Ishikawa (cell line): ENCODE results near the gene GPX4.

ENCODE experiments used
- CEBPB ChIP-seq: IDR thresholded peaks from 2 replicates; pipeline ENCODE4 v1.6.1; 2012
- CREB1 ChIP-seq: IDR thresholded peaks from 2 replicates; pipeline ENCODE4 v1.6.1; 2012; ENCODE audit warnings: low read depth
- EGR1 ChIP-seq: IDR thresholded peaks from 2 replicates; pipeline ENCODE4 v1.6.1; 2012
- EP300 ChIP-seq: IDR thresholded peaks from 2 replicates; pipeline ENCODE4 v1.6.1; 2012; ENCODE audit warnings: borderline replicate concordance
- FOXM1 ChIP-seq: IDR thresholded peaks from 2 replicates; pipeline ENCODE4 v1.6.1; 2012; ENCODE audit warnings: low read depth, borderline replicate concordance
- NFIC ChIP-seq: IDR thresholded peaks from 2 replicates; pipeline ENCODE4 v1.6.1; 2012
- RAD21 ChIP-seq: IDR thresholded peaks from 2 replicates; pipeline ENCODE4 v1.6.1; 2012; ENCODE audit warnings: low read depth
- TAF1 ChIP-seq: IDR thresholded peaks from 2 replicates; pipeline ENCODE4 v1.6.1; 2012; ENCODE audit warnings: low read depth, mild to moderate bottlenecking
- TCF12 ChIP-seq: IDR thresholded peaks from 2 replicates; pipeline ENCODE4 v1.6.1; 2012; ENCODE audit warnings: low read depth
- TEAD4 ChIP-seq: IDR thresholded peaks from 2 replicates; pipeline ENCODE4 v1.6.1; 2012
- YY1 ChIP-seq: IDR thresholded peaks from 2 replicates; pipeline ENCODE4 v1.6.1; 2012; ENCODE audit warnings: low read depth
- ZBTB7A ChIP-seq: IDR thresholded peaks from 2 replicates; pipeline ENCODE4 v1.6.1; 2012; ENCODE audit warnings: low read depth
- TF ChIP-seq, protein P1 (sequence below): IDR thresholded peaks from 2 replicates; pipeline ENCODE4 v1.6.1; 2012
- TF ChIP-seq, protein P2 (sequence below): IDR thresholded peaks from 2 replicates; pipeline ENCODE4 v1.6.1; 2012
- TF ChIP-seq, protein P3 (sequence below): IDR thresholded peaks from 2 replicates; pipeline ENCODE4 v1.6.1; 2012; ENCODE audit warnings: low read depth, mild to moderate bottlenecking

The GPX4 gene

GRCh38 chr19:1131718-1132551, 28.1 kb downstream of the GPX4 start:
- no peak for TF ChIP-seq YY1
- TF ChIP-seq ZBTB7A = peak; percentile 89

DNA sequence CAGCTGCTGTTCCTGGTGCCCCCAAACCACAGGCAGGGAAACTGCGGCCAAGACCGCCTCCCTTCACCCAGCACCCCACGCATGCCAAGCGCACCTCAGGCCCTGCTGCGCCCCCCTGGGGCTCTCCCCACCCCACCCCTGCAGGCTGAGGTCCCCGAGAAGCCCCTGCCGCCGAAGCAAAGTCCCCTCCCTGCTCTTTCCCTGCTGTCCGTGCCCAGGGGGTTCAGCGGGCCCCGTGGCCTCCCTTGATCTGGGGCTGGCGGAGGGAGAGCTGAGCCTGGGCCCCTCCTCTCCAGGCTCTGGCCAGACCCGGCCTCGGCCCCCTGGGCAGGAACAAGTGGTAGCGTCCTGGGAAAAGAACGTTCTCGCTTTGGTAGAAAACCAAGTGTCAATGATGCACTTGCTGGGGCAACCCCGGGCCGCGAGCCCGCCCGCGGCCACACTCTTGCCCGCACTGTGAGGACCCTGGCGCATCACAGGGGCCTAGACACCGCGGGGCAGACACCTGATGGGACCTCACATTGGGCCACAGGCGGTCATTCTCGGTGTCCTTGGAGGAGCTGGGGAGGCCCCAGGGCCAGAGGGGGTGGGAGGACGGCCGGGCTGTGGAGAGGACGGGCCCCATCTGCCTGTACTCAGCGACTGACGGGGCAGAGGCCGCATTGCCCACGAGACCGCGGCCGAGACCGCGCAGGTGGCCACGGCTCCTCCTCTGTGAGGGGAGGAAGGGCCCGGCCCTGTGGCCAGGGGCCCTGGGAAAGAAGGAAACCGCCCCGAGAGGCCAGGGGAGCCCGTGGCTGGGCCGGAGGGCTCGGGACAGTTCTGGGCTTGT, 29.0 kb downstream of the GPX4 start:
- TF ChIP-seq TAF1 = no peak
- no peak for TF ChIP-seq NFIC
- TF ChIP-seq, protein P1, sequence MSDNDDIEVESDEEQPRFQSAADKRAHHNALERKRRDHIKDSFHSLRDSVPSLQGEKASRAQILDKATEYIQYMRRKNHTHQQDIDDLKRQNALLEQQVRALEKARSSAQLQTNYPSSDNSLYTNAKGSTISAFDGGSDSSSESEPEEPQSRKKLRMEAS = no peak

DNA sequence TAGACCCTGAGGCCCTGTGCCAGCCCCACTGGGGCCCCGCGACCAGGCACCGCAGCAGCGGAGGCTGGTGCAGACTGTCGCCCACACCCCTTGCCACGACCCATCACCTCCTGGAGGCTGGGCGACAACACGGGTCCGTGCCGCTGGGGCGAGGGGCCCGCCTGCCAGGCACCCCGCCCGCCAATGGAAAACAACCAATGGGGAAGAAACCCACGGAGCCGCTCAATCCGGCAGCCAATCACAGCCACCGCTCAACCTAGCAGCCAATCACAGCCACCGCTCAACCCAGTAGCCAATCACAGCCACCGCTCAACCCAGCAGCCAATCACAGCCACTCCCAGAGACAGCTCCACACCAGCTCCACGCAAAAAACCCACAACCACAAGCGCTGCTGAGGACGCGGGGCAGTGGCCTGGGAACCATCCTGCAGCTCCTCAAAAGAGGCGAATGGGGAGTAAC, 29.7 kb downstream of the GPX4 start:
- no peak for TF ChIP-seq NFIC
- TF ChIP-seq TCF12 = no peak
- TF ChIP-seq CEBPB = no peak
- TF ChIP-seq YY1 = no peak
- TF ChIP-seq, protein P2, sequence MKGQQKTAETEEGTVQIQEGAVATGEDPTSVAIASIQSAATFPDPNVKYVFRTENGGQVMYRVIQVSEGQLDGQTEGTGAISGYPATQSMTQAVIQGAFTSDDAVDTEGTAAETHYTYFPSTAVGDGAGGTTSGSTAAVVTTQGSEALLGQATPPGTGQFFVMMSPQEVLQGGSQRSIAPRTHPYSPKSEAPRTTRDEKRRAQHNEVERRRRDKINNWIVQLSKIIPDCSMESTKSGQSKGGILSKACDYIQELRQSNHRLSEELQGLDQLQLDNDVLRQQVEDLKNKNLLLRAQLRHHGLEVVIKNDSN = no peak
- TF ChIP-seq TEAD4 = no peak
- no peak for TF ChIP-seq FOXM1
- TF ChIP-seq TAF1 = no peak
- TF ChIP-seq, protein P3, sequence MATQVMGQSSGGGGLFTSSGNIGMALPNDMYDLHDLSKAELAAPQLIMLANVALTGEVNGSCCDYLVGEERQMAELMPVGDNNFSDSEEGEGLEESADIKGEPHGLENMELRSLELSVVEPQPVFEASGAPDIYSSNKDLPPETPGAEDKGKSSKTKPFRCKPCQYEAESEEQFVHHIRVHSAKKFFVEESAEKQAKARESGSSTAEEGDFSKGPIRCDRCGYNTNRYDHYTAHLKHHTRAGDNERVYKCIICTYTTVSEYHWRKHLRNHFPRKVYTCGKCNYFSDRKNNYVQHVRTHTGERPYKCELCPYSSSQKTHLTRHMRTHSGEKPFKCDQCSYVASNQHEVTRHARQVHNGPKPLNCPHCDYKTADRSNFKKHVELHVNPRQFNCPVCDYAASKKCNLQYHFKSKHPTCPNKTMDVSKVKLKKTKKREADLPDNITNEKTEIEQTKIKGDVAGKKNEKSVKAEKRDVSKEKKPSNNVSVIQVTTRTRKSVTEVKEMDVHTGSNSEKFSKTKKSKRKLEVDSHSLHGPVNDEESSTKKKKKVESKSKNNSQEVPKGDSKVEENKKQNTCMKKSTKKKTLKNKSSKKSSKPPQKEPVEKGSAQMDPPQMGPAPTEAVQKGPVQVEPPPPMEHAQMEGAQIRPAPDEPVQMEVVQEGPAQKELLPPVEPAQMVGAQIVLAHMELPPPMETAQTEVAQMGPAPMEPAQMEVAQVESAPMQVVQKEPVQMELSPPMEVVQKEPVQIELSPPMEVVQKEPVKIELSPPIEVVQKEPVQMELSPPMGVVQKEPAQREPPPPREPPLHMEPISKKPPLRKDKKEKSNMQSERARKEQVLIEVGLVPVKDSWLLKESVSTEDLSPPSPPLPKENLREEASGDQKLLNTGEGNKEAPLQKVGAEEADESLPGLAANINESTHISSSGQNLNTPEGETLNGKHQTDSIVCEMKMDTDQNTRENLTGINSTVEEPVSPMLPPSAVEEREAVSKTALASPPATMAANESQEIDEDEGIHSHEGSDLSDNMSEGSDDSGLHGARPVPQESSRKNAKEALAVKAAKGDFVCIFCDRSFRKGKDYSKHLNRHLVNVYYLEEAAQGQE = no peak
- TF ChIP-seq EGR1 = no peak
- TF ChIP-seq, protein P1 = no peak
- TF ChIP-seq RAD21 = no peak
- TF ChIP-seq ZBTB7A = no peak
- TF ChIP-seq EP300 = no peak
- TF ChIP-seq CREB1 = no peak

GRCh38 chr19:1134431-1134830, 30.6 kb downstream of the GPX4 start:
- TF ChIP-seq YY1 = no peak
- TF ChIP-seq, protein P2 = no peak
- no peak for TF ChIP-seq TCF12
- no peak for TF ChIP-seq EGR1
- TF ChIP-seq RAD21 = no peak
- no peak for TF ChIP-seq EP300
- no peak for TF ChIP-seq TAF1
- no peak for TF ChIP-seq NFIC
- TF ChIP-seq CREB1 = no peak
- TF ChIP-seq, protein P1 = no peak
- no peak for TF ChIP-seq TEAD4
- TF ChIP-seq ZBTB7A = no peak
- TF ChIP-seq CEBPB = no peak
- TF ChIP-seq, protein P3 = no peak
- TF ChIP-seq FOXM1 = no peak

GRCh38 chr19:1135454-1135853, 31.7 kb downstream of the GPX4 start:
- TF ChIP-seq RAD21 = no peak
- TF ChIP-seq CEBPB = no peak
- TF ChIP-seq TEAD4 = no peak
- TF ChIP-seq EGR1 = no peak
- TF ChIP-seq FOXM1 = no peak
- no peak for TF ChIP-seq NFIC
- TF ChIP-seq, protein P2 = no peak
